SK-N-SH (cell line): ENCODE results near the gene TMA7. TPM values are rescaled to one million over a fixed set of nuclear protein-coding genes. Genes with fewer than 3 reads are reported as not detected.

Experiments used
- CTCF ChIA-PET: fragments of 300-600, 350-600 bp; formaldehyde crosslinking; extraction: SDS; loops from one replicate; lab custom pipeline; 2021; lab: Yijun Ruan, JAX
- POLR2A ChIA-PET: fragments of 350-600 bp; sonication (Branson Sonifier 250); formaldehyde crosslinking; extraction: SDS; loops from one replicate; lab custom pipeline; 2020; ENCODE audit warnings: antibody characterized with exemption, inconsistent platforms; lab: Yijun Ruan, JAX
- DNase-seq: peaks from one replicate; pipeline ENCODE4 v3.0.0; 2012
- H2AFZ ChIP-seq: fragments of 200-600 bp; sonication (generic); 2 replicates; pipeline ENCODE4 v1.8.1; 2016; ENCODE audit warnings: antibody characterized with exemption, mild to moderate bottlenecking, low read depth
- H3F3A ChIP-seq: fragments of 200-600 bp; sonication (generic); replicated peaks from 2 replicates; pipeline ENCODE3; 2016; ENCODE audit warnings: antibody characterized with exemption, mild to moderate bottlenecking; ENCODE audit not compliant: insufficient read depth
- H3K27ac ChIP-seq, 2 experiments: fragments of 200-500 bp in 1 of 2; fragments of 200-600 bp in 1 of 2; sonication (Bioruptor generic) in 1 of 2; sonication (generic), shearing (Covaris generic) in 1 of 2; 2 replicates each; pipeline versions ENCODE4 v1.5.1 to v1.6.1; 2014 to 2016; ENCODE audit warnings: low read depth in 2 of 2, inconsistent platforms in 1 of 2, low read length in 1 of 2, mild to moderate bottlenecking in 1 of 2, mixed read lengths in 1 of 2
- H3K27me3 ChIP-seq: fragments of 200-600 bp; sonication (generic), shearing (Covaris generic); 2 replicates; pipeline ENCODE4 v1.6.1; 2016; ENCODE audit warnings: mixed run types; ENCODE audit not compliant: insufficient read depth
- H3K36me3 ChIP-seq, 2 experiments: fragments of 200-500 bp in 1 of 2; fragments of 200-600 bp in 1 of 2; sonication (Bioruptor generic) in 1 of 2; sonication (generic) in 1 of 2; replicated peaks in 1 of 2; 2 replicates each; pipeline versions ENCODE3 to v1.5.1; 2014 to 2016; ENCODE audit warnings: low read length in 1 of 2, mild to moderate bottlenecking in 1 of 2; ENCODE audit not compliant: insufficient read depth in 2 of 2, control insufficient read depth in 1 of 2
- H3K4me1 ChIP-seq, 2 experiments: fragments of 200-500 bp in 1 of 2; fragments of 200-600 bp in 1 of 2; sonication (Bioruptor generic) in 1 of 2; sonication (generic), shearing (Covaris generic) in 1 of 2; 2 replicates each; pipeline versions ENCODE4 v1.5.1 to v1.6.1; 2014 to 2016; ENCODE audit warnings: low read depth in 1 of 2, low read length in 1 of 2, mixed run types in 1 of 2; ENCODE audit not compliant: insufficient read depth in 2 of 2, control insufficient read depth in 1 of 2
- H3K4me2 ChIP-seq: fragments of 200-600 bp; sonication (generic), shearing (Covaris generic); 2 replicates; pipeline ENCODE4 v1.6.1; 2017; ENCODE audit warnings: mixed run types
- H3K4me3 ChIP-seq, 2 experiments: fragments of 200-500 bp in 1 of 2; fragments of 200-600 bp in 1 of 2; sonication (Bioruptor generic) in 1 of 2; sonication (generic), shearing (Covaris generic) in 1 of 2; 2 replicates each; pipeline versions ENCODE4 v1.5.1 to v1.8.1; 2014 to 2016; ENCODE audit warnings: low read depth in 2 of 2, inconsistent platforms in 1 of 2, low read length in 1 of 2, mild to moderate bottlenecking in 1 of 2, mixed read lengths in 1 of 2, moderate library complexity in 1 of 2
- H3K79me2 ChIP-seq: fragments of 200-600 bp; sonication (generic); 2 replicates; pipeline ENCODE4 v1.8.1; 2017; ENCODE audit warnings: mild to moderate bottlenecking; ENCODE audit not compliant: insufficient read depth
- H3K9ac ChIP-seq: fragments of 200-600 bp; sonication (generic); 2 replicates; pipeline ENCODE4 v1.6.1; 2017; ENCODE audit warnings: mixed run types
- H3K9me2 ChIP-seq: fragments of 200-600 bp; sonication (generic); 2 replicates; pipeline ENCODE4 v1.6.1; 2017; ENCODE audit warnings: mixed run types
- H3K9me3 ChIP-seq: fragments of 200-600 bp; sonication (generic); 2 replicates; pipeline ENCODE4 v1.6.1; 2017; ENCODE audit warnings: mixed run types, mild to moderate bottlenecking, moderate library complexity
- H4K20me1 ChIP-seq: fragments of 200-600 bp; sonication (generic); 2 replicates; pipeline ENCODE4 v1.6.1; 2017; ENCODE audit warnings: mild to moderate bottlenecking, mixed run types; ENCODE audit not compliant: insufficient read depth
- EP300 ChIP-seq, 2 experiments: IDR thresholded peaks; 2 replicates each; pipeline versions ENCODE4 v1.4.0 to v1.6.1; 2012; ENCODE audit warnings: borderline replicate concordance in 1 of 2, low read depth in 1 of 2, low read length in 1 of 2
- FOSL2 ChIP-seq: IDR thresholded peaks from 2 replicates; pipeline ENCODE4 v1.4.0; 2012; ENCODE audit warnings: low read depth, mild to moderate bottlenecking, moderate library complexity, borderline replicate concordance
- FOXJ3 ChIP-seq: sonication (generic); formaldehyde crosslinking; IDR thresholded peaks from 2 replicates; pipeline ENCODE4 v1.5.1; 2020; ENCODE audit warnings: mild to moderate bottlenecking, missing genetic modification reagents
- GABPA ChIP-seq: IDR thresholded peaks from 2 replicates; pipeline ENCODE4 v1.4.0; 2012; ENCODE audit warnings: low read depth, mild to moderate bottlenecking
- MXI1 ChIP-seq: IDR thresholded peaks from 2 replicates; pipeline ENCODE4 v1.6.1; 2012; ENCODE audit warnings: mild to moderate bottlenecking, low read depth, low read length, improper control_type of control experiment
- NRF1 ChIP-seq: IDR thresholded peaks from 2 replicates; pipeline ENCODE4 v1.6.1; 2012; ENCODE audit warnings: low read depth, mild to moderate bottlenecking, low read length
- PBX3 ChIP-seq: IDR thresholded peaks from 2 replicates; pipeline ENCODE4; 2012
- RCOR1 ChIP-seq: fragments of 150-350 bp; IDR thresholded peaks from 2 replicates; pipeline ENCODE4 v1.6.1; 2017; ENCODE audit warnings: antibody characterized with exemption, low read length
- ZBTB33 ChIP-seq: IDR thresholded peaks from 2 replicates; pipeline ENCODE4 v1.4.0; 2012; ENCODE audit warnings: low read depth, borderline replicate concordance
- WGBS: methylation state at CpG from one replicate; pipeline ENCODE4 v1.1.6; 2017; ENCODE audit warnings: low lambda C conversion rate; 5-methylcytosine and 5-hydroxymethylcytosine counted together
- polyA plus RNA-seq, 3 experiments: library from polyadenylated mRNA; depleted of rRNA; stranded (reverse); fragments of >200 nt; gene quantifications; 2 replicates each; pipeline ENCODE4 v1.2.3, GENCODE V29; 2012

TMA7 gene
- polyA plus RNA-seq, 1 of the 3 experiments (the other 2 are of a cell fraction): 438 TPM

GRCh38 chr3:48465531-48466378 lies 25.7 kb downstream of the TMA7 start (continued):
- TF ChIP-seq GABPA (peak; percentile 51), RCOR1 (peak; percentile 61; the same call in 1 of the 2 replicates), NRF1 (no peak), ZBTB33 (no peak)

DNA sequence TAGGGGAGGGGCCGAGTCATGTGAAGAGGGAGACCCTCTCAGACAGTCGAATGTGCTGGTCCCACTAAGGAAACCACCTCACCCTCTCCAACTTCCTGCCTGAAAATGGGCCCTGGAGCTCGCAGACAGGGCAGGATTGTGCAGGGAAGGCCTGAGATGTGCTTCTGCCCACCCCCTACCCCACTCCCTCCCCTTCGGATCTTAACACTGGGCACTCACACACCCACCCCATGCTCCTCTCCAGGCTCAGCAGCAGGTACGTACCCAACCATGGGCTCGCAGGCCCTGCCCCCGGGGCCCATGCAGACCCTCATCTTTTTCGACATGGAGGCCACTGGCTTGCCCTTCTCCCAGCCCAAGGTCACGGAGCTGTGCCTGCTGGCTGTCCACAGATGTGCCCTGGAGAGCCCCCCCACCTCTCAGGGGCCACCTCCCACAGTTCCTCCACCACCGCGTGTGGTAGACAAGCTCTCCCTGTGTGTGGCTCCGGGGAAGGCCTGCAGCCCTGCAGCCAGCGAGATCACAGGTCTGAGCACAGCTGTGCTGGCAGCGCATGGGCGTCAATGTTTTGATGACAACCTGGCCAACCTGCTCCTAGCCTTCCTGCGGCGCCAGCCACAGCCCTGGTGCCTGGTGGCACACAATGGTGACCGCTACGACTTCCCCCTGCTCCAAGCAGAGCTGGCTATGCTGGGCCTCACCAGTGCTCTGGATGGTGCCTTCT lies 26.5 kb downstream of the TMA7 start:
- peaks cover 54% of the 10 kb centered on the region for H3K79me2 ChIP-seq
- H3K9ac ChIP-seq: peak overlapping the region; percentile 95
- 0 out of 2 replicates have a peak, but pooled peaks have one; percentile 24 for TF ChIP-seq MXI1
- no peak for TF ChIP-seq PBX3
- TF ChIP-seq FOXJ3: no peak
- TF ChIP-seq FOSL2: no peak
- no peak for TF ChIP-seq EP300 (IDR thresholded peaks at IDR 0.05; ENCODE audit: borderline replicate concordance in 1 of 2, low read depth in 1 of 2, low read length in 1 of 2)
- peaks cover 16 to 67% of the 10 kb centered on the region in 2 experiments; a peak in 2 of 4 replicates for H3K4me1 ChIP-seq
- no peaks in the 10 kb centered on the region for H3K9me2 ChIP-seq
- no peaks in the 10 kb centered on the region for H4K20me1 ChIP-seq
- no peak overlapping the region for H2AFZ ChIP-seq
- 56% methylated on average over 13 of the region's 19 CpGs for WGBS
- ChIA-PET POLR2A (interaction anchor here (1.2 to 1.3 kb wide), 2 partner anchors 41 to 83 kb away, joined by 3 to 5 read pairs; no protein-coding TSS in a partner anchor), CTCF (interaction anchor here (0.6 to 8.2 kb wide), 11 partner anchors 8 to 87 kb away, joined by 3 to 136 read pairs (median 3); partner anchors contain the start of gene PFKFB4)
- peak overlapping the region; percentile 45 to 68 for H3K4me3 ChIP-seq
- peak; percentile 50 for DNase-seq
- H3F3A ChIP-seq: peaks cover 18% of the 10 kb centered on the region
- H3K27ac ChIP-seq: peak overlapping the region; percentile 99 to 100
- H3K9me3 ChIP-seq: no peaks in the 10 kb centered on the region
- H3K4me2 ChIP-seq: peak overlapping the region; percentile 78
- H3K27me3 ChIP-seq: no peaks in the 10 kb centered on the region
- peaks cover 1 to 35% of the 10 kb centered on the region in 2 experiments for H3K36me3 ChIP-seq
